Activated T-cell treated with anti-CD3 and anti-CD28 coated beads, Interleukin-2, amount 50 U/mL, for 72 hours (primary cell): ENCODE measurements around the gene TGFB1. TPM values are rescaled to one million over a fixed set of nuclear protein-coding genes. Genes with fewer than 3 reads are reported as not detected.
A peak's percentile ranks its signal among the peaks of the same experiment; 100 is the strongest.

Experiments used
- ATAC-seq, 2 donors: fragments of 150-1000 bp; cut with Tn5 transposase; replicated peaks in 1 of 2; 2 replicates each; pipeline ENCODE4 v1.10.0; 2021; ENCODE audit warnings: moderate library complexity in 2 of 2, mild to moderate bottlenecking in 1 of 2
- DNase-seq, 2 donors: peaks; one replicate each; pipeline ENCODE4 v3.0.0; 2021 to 2022; ENCODE audit warnings: mixed read lengths in 1 of 2
- H3K27ac Mint-ChIP-seq: one replicate; pipeline ENCODE4 v1.8.0; 2022; ENCODE audit warnings: mild to moderate bottlenecking, moderate library complexity, mixed read lengths
- H3K27me3 Mint-ChIP-seq: one replicate; pipeline ENCODE4 v1.8.0; 2022; ENCODE audit warnings: low read depth, mixed read lengths
- H3K36me3 Mint-ChIP-seq, 2 donors: one replicate each; pipeline ENCODE4 v1.8.0; 2022; ENCODE audit warnings: mixed read lengths in 2 of 2, mild to moderate bottlenecking in 1 of 2; ENCODE audit not compliant: insufficient read depth in 2 of 2
- H3K4me1 Mint-ChIP-seq: one replicate; pipeline ENCODE4 v1.8.0; 2022; ENCODE audit warnings: low read depth, mixed read lengths
- H3K4me3 Mint-ChIP-seq, 2 donors: one replicate each; pipeline ENCODE4 v1.8.0; 2022; ENCODE audit warnings: mild to moderate bottlenecking in 2 of 2, mixed read lengths in 2 of 2, moderate library complexity in 2 of 2
- H3K9me3 Mint-ChIP-seq, 2 donors: one replicate each; pipeline ENCODE4 v1.8.0; 2022; ENCODE audit warnings: mixed read lengths in 2 of 2
- total RNA-seq, 2 donors: library from RNA; stranded (reverse); gene quantifications; one replicate each; pipeline ENCODE4 v1.2.3, GENCODE V29; 2022

The TGFB1 gene
- total RNA-seq, 2 donors from 2014 or later, result 93.5 to 94.2 TPM

- no peak overlapping the region for H3K27ac Mint-ChIP-seq
- H3K4me3 Mint-ChIP-seq, result peak overlapping the region; percentile 81
- H3K36me3 Mint-ChIP-seq, result peaks cover 15 to 23% of the 10 kb centered on the region in 2 donors
- no peaks in the 10 kb centered on the region for H3K9me3 Mint-ChIP-seq
- H3K4me1 Mint-ChIP-seq, result peaks cover 68% of the 10 kb centered on the region
- DNase-seq (no peak), ATAC-seq (no peak)
- H3K27me3 Mint-ChIP-seq, result no peaks in the 10 kb centered on the region
Observed at GRCh38 chr19:41328842-41329225, 24.9 kb downstream of the TGFB1 start.

- H3K36me3 Mint-ChIP-seq, result peaks cover 15 to 23% of the 10 kb centered on the region in 2 donors
- no peaks in the 10 kb centered on the region for H3K27me3 Mint-ChIP-seq
- peak; percentile 67 to 78 for DNase-seq
- H3K4me3 Mint-ChIP-seq, result peak overlapping the region; percentile 81
- no peaks in the 10 kb centered on the region for H3K9me3 Mint-ChIP-seq
- ATAC-seq, result peak; percentile 65 to 73
- H3K4me1 Mint-ChIP-seq, result peaks cover 70% of the 10 kb centered on the region
- peak overlapping the region; percentile 56 for H3K27ac Mint-ChIP-seq
Observed at GRCh38 chr19:41328157-41328841, 25.4 kb downstream of the TGFB1 start.

GRCh38 chr19:41327576-41328156, 26.1 kb downstream of the TGFB1 start:
- Mint-ChIP-seq H3K9me3 (no peaks in the 10 kb centered on the region), H3K4me3 (peak overlapping the region; percentile 81), H3K27ac (peak overlapping the region; percentile 56), H3K27me3 (no peaks in the 10 kb centered on the region), H3K36me3 (peaks cover 15 to 24% of the 10 kb centered on the region in 2 donors), H3K4me1 (peaks cover 76% of the 10 kb centered on the region)
- DNase-seq, result peak; percentile 93 to 95
- peak; percentile 82 to 83 for ATAC-seq

- peaks cover 14 to 25% of the 10 kb centered on the region in 2 donors for H3K36me3 Mint-ChIP-seq
- peaks cover 72% of the 10 kb centered on the region for H3K4me1 Mint-ChIP-seq
- H3K4me3 Mint-ChIP-seq, result peak overlapping the region; percentile 74 to 77
- H3K27ac Mint-ChIP-seq, result peak overlapping the region; percentile 68
- DNase-seq (no peak), ATAC-seq (no peak)
- no peaks in the 10 kb centered on the region for H3K27me3 Mint-ChIP-seq
- no peaks in the 10 kb centered on the region for H3K9me3 Mint-ChIP-seq
Observed at GRCh38 chr19:41327076-41327575, 26.6 kb downstream of the TGFB1 start.

GRCh38 chr19:41325947-41326706, 27.6 kb downstream of the TGFB1 start:
- peaks cover 10 to 22% of the 10 kb centered on the region in 2 donors for H3K36me3 Mint-ChIP-seq
- peak overlapping the region; percentile 68 for H3K27ac Mint-ChIP-seq
- DNase-seq (peak in 1 of 2 donors; percentile 39), ATAC-seq (no peak)
- no peaks in the 10 kb centered on the region for H3K27me3 Mint-ChIP-seq
- peak overlapping the region; percentile 74 to 77 for H3K4me3 Mint-ChIP-seq
- H3K9me3 Mint-ChIP-seq, result no peaks in the 10 kb centered on the region
- peaks cover 64% of the 10 kb centered on the region for H3K4me1 Mint-ChIP-seq

GRCh38 chr19:41325640-41325946, 28.1 kb downstream of the TGFB1 start:
- H3K36me3 Mint-ChIP-seq, result peaks cover 9 to 21% of the 10 kb centered on the region in 2 donors
- H3K9me3 Mint-ChIP-seq, result no peaks in the 10 kb centered on the region
- no peak for ATAC-seq
- H3K4me1 Mint-ChIP-seq, result peaks cover 62% of the 10 kb centered on the region
- no peak for DNase-seq
- H3K27me3 Mint-ChIP-seq, result no peaks in the 10 kb centered on the region
- H3K27ac Mint-ChIP-seq, result peak overlapping the region; percentile 47
- H3K4me3 Mint-ChIP-seq, result no peak overlapping the region

GRCh38 chr19:41324921-41325639, 28.6 kb downstream of the TGFB1 start:
- Mint-ChIP-seq H3K27me3 (no peaks in the 10 kb centered on the region), H3K36me3 (peaks cover 6 to 19% of the 10 kb centered on the region in 2 donors), H3K9me3 (no peaks in the 10 kb centered on the region), H3K4me3 (peak overlapping the region in 1 of 2 donors; percentile 52), H3K4me1 (peaks cover 59% of the 10 kb centered on the region), H3K27ac (peak overlapping the region; percentile 95)
- DNase-seq, result no peak
- no peak for ATAC-seq

GRCh38 chr19:41324231-41324702, 29.5 kb downstream of the TGFB1 start:
- DNase-seq (no peak), ATAC-seq (no peak)
- Mint-ChIP-seq H3K27me3 (no peaks in the 10 kb centered on the region), H3K36me3 (peaks cover 6 to 19% of the 10 kb centered on the region in 2 donors), H3K4me1 (peaks cover 60% of the 10 kb centered on the region), H3K9me3 (no peaks in the 10 kb centered on the region), H3K27ac (peak overlapping the region; percentile 95), H3K4me3 (no peak overlapping the region)

- no peak for ATAC-seq
- H3K27me3 Mint-ChIP-seq, result no peaks in the 10 kb centered on the region
- no peak overlapping the region for H3K4me3 Mint-ChIP-seq
- no peak for DNase-seq
- peak overlapping the region; percentile 48 for H3K27ac Mint-ChIP-seq
- H3K36me3 Mint-ChIP-seq, result peaks cover 5 to 14% of the 10 kb centered on the region in 2 donors
- no peaks in the 10 kb centered on the region for H3K9me3 Mint-ChIP-seq
- H3K4me1 Mint-ChIP-seq, result peaks cover 55% of the 10 kb centered on the region
Observed at GRCh38 chr19:41323430-41324125, 30.1 kb downstream of the TGFB1 start.

GRCh38 chr19:41323023-41323422, 30.7 kb downstream of the TGFB1 start:
- peaks cover 50% of the 10 kb centered on the region for H3K4me1 Mint-ChIP-seq
- H3K36me3 Mint-ChIP-seq, result peaks cover 5 to 13% of the 10 kb centered on the region in 2 donors
- H3K27ac Mint-ChIP-seq, result peak overlapping the region; percentile 48
- no peak overlapping the region for H3K4me3 Mint-ChIP-seq
- H3K27me3 Mint-ChIP-seq, result no peaks in the 10 kb centered on the region
- ATAC-seq, result no peak
- DNase-seq, result no peak
- no peaks in the 10 kb centered on the region for H3K9me3 Mint-ChIP-seq

GRCh38 chr19:41322451-41322850, 31.3 kb downstream of the TGFB1 start:
- H3K27ac Mint-ChIP-seq, result peak overlapping the region; percentile 48

GRCh38 chr19:41321600-41322270, 32.0 kb downstream of the TGFB1 start:
- Mint-ChIP-seq H3K4me1 (peaks cover 39% of the 10 kb centered on the region), H3K4me3 (no peak overlapping the region), H3K27me3 (no peaks in the 10 kb centered on the region), H3K9me3 (no peaks in the 10 kb centered on the region), H3K36me3 (peaks cover 12 to 23% of the 10 kb centered on the region in 2 donors), H3K27ac (peak overlapping the region; percentile 51)
- ATAC-seq, result no peak
- DNase-seq, result peak in 1 of 2 donors; percentile 20

More at GRCh38 chr19:41322451-41322850, 31.3 kb downstream of the TGFB1 start:
- no peaks in the 10 kb centered on the region for H3K9me3 Mint-ChIP-seq
- H3K4me3 Mint-ChIP-seq, result no peak overlapping the region
- peaks cover 45% of the 10 kb centered on the region for H3K4me1 Mint-ChIP-seq
- ATAC-seq, result no peak
- H3K36me3 Mint-ChIP-seq, result peaks cover 7 to 15% of the 10 kb centered on the region in 2 donors
- no peak for DNase-seq
- no peaks in the 10 kb centered on the region for H3K27me3 Mint-ChIP-seq
